Neural progenitor cell (in vitro differentiated cells): ENCODE measurements around the gene ZCCHC18. TPM values are rescaled to one million over a fixed set of nuclear protein-coding genes. Genes with fewer than 3 reads are reported as not detected.

Experiments
- DNase-seq: peaks from one replicate; pipeline ENCODE4 v3.0.0-alpha.2; 2016; ENCODE audit warnings: low spot score
- H2AFZ ChIP-seq: fragments of 200-600 bp; sonication (generic); replicated peaks from 2 replicates; pipeline ENCODE4 v1.6.1; 2016; ENCODE audit warnings: antibody characterized with exemption
- H3F3A ChIP-seq: fragments of 200-600 bp; sonication (generic); 2 replicates; pipeline ENCODE4 v1.6.1; 2016; ENCODE audit warnings: antibody characterized with exemption, low read depth
- H3K27ac ChIP-seq: fragments of 200-600 bp; sonication (generic); 2 replicates; pipeline ENCODE4 v1.5.1; 2016; ENCODE audit warnings: mild to moderate bottlenecking
- H3K27me3 ChIP-seq: fragments of 200-600 bp; sonication (generic); 2 replicates; pipeline ENCODE4 v1.6.1; 2016; ENCODE audit warnings: mild to moderate bottlenecking, moderate library complexity
- H3K36me3 ChIP-seq: fragments of 200-600 bp; sonication (generic); 2 replicates; pipeline ENCODE4 v1.5.1; 2016
- H3K4me1 ChIP-seq: fragments of 200-600 bp; sonication (generic); 2 replicates; pipeline ENCODE4 v1.6.1; 2016; ENCODE audit warnings: mixed run types
- H3K4me2 ChIP-seq: fragments of 200-600 bp; sonication (generic); 2 replicates; pipeline ENCODE4 v1.6.1; 2016
- H3K4me3 ChIP-seq: fragments of 200-600 bp; sonication (generic); 2 replicates; pipeline ENCODE4 v1.5.1; 2016
- H3K79me2 ChIP-seq: fragments of 200-600 bp; sonication (generic); 2 replicates; pipeline ENCODE4 v1.6.1; 2016; ENCODE audit warnings: low read depth
- H3K9ac ChIP-seq: fragments of 200-600 bp; sonication (generic); 2 replicates; pipeline ENCODE4 v1.6.1; 2016
- H3K9me3 ChIP-seq: fragments of 200-600 bp; sonication (generic); 2 replicates; pipeline ENCODE4 v1.5.1; 2016; ENCODE audit warnings: low read depth
- H4K20me1 ChIP-seq: fragments of 200-600 bp; sonication (generic); 2 replicates; pipeline ENCODE4 v1.6.1; 2016; ENCODE audit warnings: low read depth
- H3K27ac Mint-ChIP-seq: 3 replicates; pipeline ENCODE4 v1.8.0; 2021; ENCODE audit warnings: mixed read lengths
- H3K27me3 Mint-ChIP-seq: 2 replicates; pipeline ENCODE4 v1.8.0; 2022; ENCODE audit warnings: low read depth, mild to moderate bottlenecking, inconsistent platforms, moderate library complexity, mixed read lengths; ENCODE audit not compliant: insufficient read depth
- H3K36me3 Mint-ChIP-seq: 3 replicates; pipeline ENCODE4 v1.8.0; 2021; ENCODE audit warnings: mixed read lengths
- H3K4me1 Mint-ChIP-seq: 3 replicates; pipeline ENCODE4 v1.8.0; 2021; ENCODE audit warnings: mixed read lengths
- H3K4me3 Mint-ChIP-seq: 3 replicates; pipeline ENCODE4 v1.8.0; 2021; ENCODE audit warnings: mild to moderate bottlenecking, moderate library complexity, mixed read lengths
- H3K9me3 Mint-ChIP-seq: 3 replicates; pipeline ENCODE4 v1.8.0; 2020; ENCODE audit warnings: mixed read lengths
- EZH2 ChIP-seq: fragments of 200-600 bp; sonication (generic); IDR thresholded peaks from 2 replicates; pipeline ENCODE4 v1.6.1; 2017; ENCODE audit warnings: antibody characterized with exemption, mild to moderate bottlenecking, moderate library complexity
- EZH2phosphoT487 ChIP-seq: fragments of 200-600 bp; sonication (generic); IDR thresholded peaks from 2 replicates; pipeline ENCODE4 v1.6.1; 2017; ENCODE audit warnings: antibody characterized with exemption
- total RNA-seq: library from RNA; depleted of rRNA; stranded (reverse); fragments of >200 nt; gene quantifications from 2 replicates; pipeline ENCODE4 v1.2.3, GENCODE V29; 2015; ENCODE audit warnings: low replicate concordance
- TF ChIP-seq, protein P1 (sequence below): fragments of 200-600 bp; sonication (generic); IDR thresholded peaks from 2 replicates; pipeline ENCODE4 v1.5.1; 2017; ENCODE audit warnings: antibody characterized with exemption, mild to moderate bottlenecking

Gene ZCCHC18
- total RNA-seq, 1 donor from 2014 or later: 4.6 TPM

DNA sequence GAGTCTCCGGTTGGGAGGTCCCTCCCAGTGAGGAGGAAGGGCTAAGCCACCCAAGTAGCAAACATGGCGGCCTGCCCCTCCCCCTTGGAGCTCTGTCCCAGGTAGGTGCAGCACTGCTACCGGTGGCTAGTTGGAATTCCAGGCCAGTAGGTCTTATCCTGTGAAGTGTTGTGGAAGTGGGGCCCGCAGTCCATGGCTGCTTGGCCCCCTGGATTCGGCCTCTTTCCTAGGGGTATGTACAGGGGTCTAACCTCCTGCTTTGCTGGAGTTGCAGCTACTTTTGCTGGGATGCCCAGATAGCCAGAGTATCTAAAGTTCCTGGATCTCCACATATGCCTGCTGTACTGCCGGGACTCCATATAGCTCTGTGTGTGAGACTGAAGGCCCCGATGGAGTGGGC, 26.4 kb upstream of the ZCCHC18 start:
- TF ChIP-seq EZH2 (no peak), EZH2phosphoT487 (no peak)
- TF ChIP-seq, protein P1, sequence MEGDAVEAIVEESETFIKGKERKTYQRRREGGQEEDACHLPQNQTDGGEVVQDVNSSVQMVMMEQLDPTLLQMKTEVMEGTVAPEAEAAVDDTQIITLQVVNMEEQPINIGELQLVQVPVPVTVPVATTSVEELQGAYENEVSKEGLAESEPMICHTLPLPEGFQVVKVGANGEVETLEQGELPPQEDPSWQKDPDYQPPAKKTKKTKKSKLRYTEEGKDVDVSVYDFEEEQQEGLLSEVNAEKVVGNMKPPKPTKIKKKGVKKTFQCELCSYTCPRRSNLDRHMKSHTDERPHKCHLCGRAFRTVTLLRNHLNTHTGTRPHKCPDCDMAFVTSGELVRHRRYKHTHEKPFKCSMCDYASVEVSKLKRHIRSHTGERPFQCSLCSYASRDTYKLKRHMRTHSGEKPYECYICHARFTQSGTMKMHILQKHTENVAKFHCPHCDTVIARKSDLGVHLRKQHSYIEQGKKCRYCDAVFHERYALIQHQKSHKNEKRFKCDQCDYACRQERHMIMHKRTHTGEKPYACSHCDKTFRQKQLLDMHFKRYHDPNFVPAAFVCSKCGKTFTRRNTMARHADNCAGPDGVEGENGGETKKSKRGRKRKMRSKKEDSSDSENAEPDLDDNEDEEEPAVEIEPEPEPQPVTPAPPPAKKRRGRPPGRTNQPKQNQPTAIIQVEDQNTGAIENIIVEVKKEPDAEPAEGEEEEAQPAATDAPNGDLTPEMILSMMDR: no peak
- H3F3A ChIP-seq: no peaks in the 10 kb centered on the region
- H4K20me1 ChIP-seq: no peaks in the 10 kb centered on the region
- no peaks in the 10 kb centered on the region for H3K36me3 ChIP-seq
- no peak overlapping the region for H3K9ac ChIP-seq
- Mint-ChIP-seq H3K9me3 (peaks cover 2% of the 10 kb centered on the region), H3K36me3 (no peaks in the 10 kb centered on the region), H3K4me3 (no peak overlapping the region), H3K27me3 (no peaks in the 10 kb centered on the region), H3K27ac (no peak overlapping the region), H3K4me1 (no peaks in the 10 kb centered on the region)
- no peaks in the 10 kb centered on the region for H3K4me1 ChIP-seq
- no peak overlapping the region for H3K4me3 ChIP-seq
- peaks cover 20% of the 10 kb centered on the region for H3K27me3 ChIP-seq
- no peak overlapping the region for H3K4me2 ChIP-seq
- no peaks in the 10 kb centered on the region for H3K9me3 ChIP-seq
- H3K27ac ChIP-seq: no peak overlapping the region
- no peaks in the 10 kb centered on the region for H3K79me2 ChIP-seq
- H2AFZ ChIP-seq: no peak overlapping the region
- no peak for DNase-seq

DNA sequence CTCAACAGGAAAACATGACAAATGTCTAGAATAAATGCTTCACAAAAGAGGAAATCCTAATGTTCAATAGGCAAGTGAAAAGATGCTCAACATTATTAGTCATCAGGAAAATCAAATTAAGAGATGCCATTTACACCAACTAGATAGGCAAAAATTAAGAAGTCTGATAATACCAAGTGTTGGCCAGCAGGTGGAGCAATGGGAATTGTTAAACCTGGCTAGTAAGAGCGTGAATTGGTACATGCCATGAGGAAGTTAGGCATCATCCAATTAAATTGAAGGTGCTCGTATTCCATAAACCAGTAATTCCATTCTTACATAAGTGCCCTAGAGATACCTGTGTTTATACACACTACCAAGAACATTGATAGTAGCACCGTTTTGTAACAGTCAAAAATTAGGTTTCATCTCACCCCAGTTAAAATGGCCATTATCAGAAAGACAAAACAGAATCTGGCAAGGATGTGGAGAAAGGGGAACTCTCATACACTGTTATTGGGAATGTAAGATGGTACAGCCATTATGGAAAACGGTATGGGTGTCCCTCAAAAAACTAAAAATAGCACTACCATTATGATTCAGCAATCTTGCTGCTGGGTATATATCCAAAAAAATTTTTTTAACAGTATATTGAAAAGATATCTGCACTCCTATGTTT, 14.0 kb upstream of the ZCCHC18 start:
- Histone ChIP-seq H3F3A (no peaks in the 10 kb centered on the region), H3K4me2 (no peak overlapping the region), H3K9me3 (no peaks in the 10 kb centered on the region), H3K4me3 (no peak overlapping the region), H2AFZ (no peak overlapping the region), H3K36me3 (no peaks in the 10 kb centered on the region), H3K27me3 (peaks cover 3% of the 10 kb centered on the region), H3K4me1 (no peaks in the 10 kb centered on the region), H3K79me2 (no peaks in the 10 kb centered on the region), H3K9ac (no peak overlapping the region), H3K27ac (no peak overlapping the region), H4K20me1 (no peaks in the 10 kb centered on the region)
- H3K9me3 Mint-ChIP-seq: no peaks in the 10 kb centered on the region
- peaks cover 5% of the 10 kb centered on the region for H3K36me3 Mint-ChIP-seq
- no peak overlapping the region for H3K27ac Mint-ChIP-seq
- H3K4me1 Mint-ChIP-seq: no peaks in the 10 kb centered on the region
- DNase-seq: peak; percentile 71
- peaks cover 2% of the 10 kb centered on the region for H3K27me3 Mint-ChIP-seq
- no peak overlapping the region for H3K4me3 Mint-ChIP-seq
- TF ChIP-seq, protein P1: peak; percentile 72
- TF ChIP-seq EZH2: no peak

DNA sequence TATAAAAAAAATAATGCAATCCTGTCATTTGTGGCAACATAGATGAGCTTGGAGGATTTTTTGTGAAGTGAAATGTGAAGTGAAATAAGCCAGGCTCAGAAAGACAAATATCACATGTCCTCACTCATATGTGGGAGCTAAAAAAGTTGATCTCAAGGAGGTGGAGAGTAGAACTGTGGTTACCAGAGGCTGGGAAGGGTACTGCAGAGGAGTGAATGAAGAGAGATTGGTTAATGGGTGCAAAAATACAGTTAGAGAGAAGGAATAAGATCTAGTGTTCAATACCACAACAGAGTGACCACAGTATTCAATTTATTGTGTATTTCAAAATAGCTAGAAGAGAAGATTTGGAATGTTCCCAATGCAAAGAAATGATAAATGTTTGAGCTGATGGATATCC, 13.4 kb upstream of the ZCCHC18 start:
- no peaks in the 10 kb centered on the region for H4K20me1 ChIP-seq
- Mint-ChIP-seq H3K27ac (no peak overlapping the region), H3K27me3 (peaks cover 2% of the 10 kb centered on the region), H3K4me1 (no peaks in the 10 kb centered on the region), H3K4me3 (no peak overlapping the region), H3K36me3 (peaks cover 6% of the 10 kb centered on the region), H3K9me3 (no peaks in the 10 kb centered on the region)
- no peak for DNase-seq
- H3K9ac ChIP-seq: no peak overlapping the region
- H3K4me2 ChIP-seq: no peak overlapping the region
- no peak overlapping the region for H3K4me3 ChIP-seq
- H2AFZ ChIP-seq: no peak overlapping the region
- TF ChIP-seq EZH2 (no peak), EZH2phosphoT487 (no peak)
- TF ChIP-seq, protein P1: no peak
- H3K36me3 ChIP-seq: no peaks in the 10 kb centered on the region
- no peak overlapping the region for H3K27ac ChIP-seq
- peaks cover 3% of the 10 kb centered on the region for H3K27me3 ChIP-seq
- no peaks in the 10 kb centered on the region for H3K79me2 ChIP-seq
- no peaks in the 10 kb centered on the region for H3K4me1 ChIP-seq
- H3F3A ChIP-seq: no peaks in the 10 kb centered on the region
- no peaks in the 10 kb centered on the region for H3K9me3 ChIP-seq
